SK-N-SH treated with all-trans-retinoic acid at 6 μM for 48 hours (cell line): ENCODE results near the gene SRGN.

Source experiments
- ATAC-seq: fragments of 200-7000 bp; cut with Tn5 transposase; 3 replicates; pipeline ENCODE4 v1.9.1; 2020; ENCODE audit warnings: mild to moderate bottlenecking, moderate library complexity
- ARNTL ChIP-seq: fragments of 450-650 bp; formaldehyde crosslinking; IDR thresholded peaks from 2 replicates; pipeline ENCODE4 v1.5.0; 2020; ENCODE audit warnings: low read depth, mild to moderate bottlenecking, moderate library complexity, borderline replicate concordance
- CSDC2 ChIP-seq: fragments of 250-450 bp; sonication (Bioruptor Pico); IDR thresholded peaks from 2 replicates; pipeline ENCODE4 v1.5.0; 2020; ENCODE audit warnings: mild to moderate bottlenecking, moderate library complexity
- GLIS3 ChIP-seq: fragments of 250-450 bp; sonication (Bioruptor Pico); IDR thresholded peaks from 2 replicates; pipeline ENCODE4 v1.5.0; 2020; ENCODE audit warnings: mild to moderate bottlenecking, moderate library complexity
- ISL1 ChIP-seq: fragments of 250-450 bp; sonication (Bioruptor Pico); IDR thresholded peaks from 2 replicates; pipeline ENCODE4 v2.1.2; 2022; ENCODE audit warnings: mild to moderate bottlenecking, moderate library complexity
- OSR1 ChIP-seq: fragments of 250-450 bp; sonication (Bioruptor Pico); IDR thresholded peaks from 2 replicates; pipeline ENCODE4 v1.8.0; 2022; ENCODE audit warnings: moderate library complexity, mild to moderate bottlenecking, inconsistent platforms
- PATZ1 ChIP-seq: fragments of 250-450 bp; sonication (Bioruptor Pico); IDR thresholded peaks from 2 replicates; pipeline ENCODE4 v1.8.0; 2020; ENCODE audit warnings: mild to moderate bottlenecking, moderate library complexity, borderline replicate concordance
- POU6F1 ChIP-seq: fragments of 250-450 bp; sonication (Bioruptor Pico); IDR thresholded peaks from 2 replicates; pipeline ENCODE4 v1.8.0; 2021; ENCODE audit warnings: low read depth, mild to moderate bottlenecking, moderate library complexity, borderline replicate concordance
- RARB ChIP-seq: fragments of 250-450 bp; sonication (Bioruptor Pico); IDR thresholded peaks from 2 replicates; pipeline ENCODE4 v1.8.0; 2021; ENCODE audit warnings: mild to moderate bottlenecking, moderate library complexity
- SNAI2 ChIP-seq: fragments of 250-450 bp; sonication (Bioruptor Pico); IDR thresholded peaks from 2 replicates; pipeline ENCODE4 v1.5.0; 2020; ENCODE audit warnings: mild to moderate bottlenecking, moderate library complexity
- TCF4 ChIP-seq: fragments of 250-450 bp; sonication (Bioruptor Pico); IDR thresholded peaks from 2 replicates; pipeline ENCODE4 v1.8.0; 2021; ENCODE audit warnings: mild to moderate bottlenecking, moderate library complexity, borderline replicate concordance
- ZC3H10 ChIP-seq: fragments of 250-450 bp; sonication (Bioruptor Pico); IDR thresholded peaks from 2 replicates; pipeline ENCODE4 v1.5.1; 2021; ENCODE audit warnings: mild to moderate bottlenecking, moderate library complexity
- ZFP3 ChIP-seq: fragments of 250-450 bp; sonication (Bioruptor Pico); IDR thresholded peaks from 2 replicates; pipeline ENCODE4 v1.5.0; 2020; ENCODE audit warnings: mild to moderate bottlenecking, moderate library complexity
- ZFP30 ChIP-seq: fragments of 450-650 bp; formaldehyde crosslinking; IDR thresholded peaks from 2 replicates; pipeline ENCODE4 v1.5.0; 2022; ENCODE audit warnings: mild to moderate bottlenecking, moderate library complexity
- ZNF70 ChIP-seq: fragments of 450-650 bp; formaldehyde crosslinking; IDR thresholded peaks from 2 replicates; pipeline ENCODE4 v1.5.0; 2020; ENCODE audit warnings: mild to moderate bottlenecking, moderate library complexity
- ZNF8 ChIP-seq: fragments of 450-650 bp; formaldehyde crosslinking; IDR thresholded peaks from 2 replicates; pipeline ENCODE4 v1.5.0; 2020; ENCODE audit warnings: mild to moderate bottlenecking, moderate library complexity
- TF ChIP-seq, protein P1 (sequence below): fragments of 250-450 bp; sonication (Bioruptor Pico); IDR thresholded peaks from 2 replicates; pipeline ENCODE4 v1.5.1; 2021; ENCODE audit warnings: mild to moderate bottlenecking, moderate library complexity
- TF ChIP-seq, protein P2 (sequence below): fragments of 250-450 bp; sonication (Bioruptor Pico); IDR thresholded peaks from 2 replicates; pipeline ENCODE4 v1.5.0; 2020; ENCODE audit warnings: mild to moderate bottlenecking, moderate library complexity

SRGN gene

GRCh38 chr10:69124563-69125268 is 36.8 kb downstream of the SRGN start:
- ATAC-seq: peak; percentile 24
- TF ChIP-seq OSR1 (CRISPR knock-in tag): no peak
- TF ChIP-seq TCF4 (CRISPR knock-in tag): no peak
- TF ChIP-seq POU6F1 (CRISPR knock-in tag): no peak
- no peak for TF ChIP-seq ZC3H10
- TF ChIP-seq, protein P1, sequence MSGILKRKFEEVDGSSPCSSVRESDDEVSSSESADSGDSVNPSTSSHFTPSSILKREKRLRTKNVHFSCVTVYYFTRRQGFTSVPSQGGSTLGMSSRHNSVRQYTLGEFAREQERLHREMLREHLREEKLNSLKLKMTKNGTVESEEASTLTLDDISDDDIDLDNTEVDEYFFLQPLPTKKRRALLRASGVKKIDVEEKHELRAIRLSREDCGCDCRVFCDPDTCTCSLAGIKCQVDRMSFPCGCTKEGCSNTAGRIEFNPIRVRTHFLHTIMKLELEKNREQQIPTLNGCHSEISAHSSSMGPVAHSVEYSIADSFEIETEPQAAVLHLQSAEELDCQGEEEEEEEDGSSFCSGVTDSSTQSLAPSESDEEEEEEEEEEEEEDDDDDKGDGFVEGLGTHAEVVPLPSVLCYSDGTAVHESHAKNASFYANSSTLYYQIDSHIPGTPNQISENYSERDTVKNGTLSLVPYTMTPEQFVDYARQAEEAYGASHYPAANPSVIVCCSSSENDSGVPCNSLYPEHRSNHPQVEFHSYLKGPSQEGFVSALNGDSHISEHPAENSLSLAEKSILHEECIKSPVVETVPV (CRISPR knock-in tag): no peak
- no peak for TF ChIP-seq ZNF8 (CRISPR knock-in tag)
- no peak for TF ChIP-seq PATZ1 (CRISPR knock-in tag)
- TF ChIP-seq RARB (CRISPR knock-in tag): no peak

DNA sequence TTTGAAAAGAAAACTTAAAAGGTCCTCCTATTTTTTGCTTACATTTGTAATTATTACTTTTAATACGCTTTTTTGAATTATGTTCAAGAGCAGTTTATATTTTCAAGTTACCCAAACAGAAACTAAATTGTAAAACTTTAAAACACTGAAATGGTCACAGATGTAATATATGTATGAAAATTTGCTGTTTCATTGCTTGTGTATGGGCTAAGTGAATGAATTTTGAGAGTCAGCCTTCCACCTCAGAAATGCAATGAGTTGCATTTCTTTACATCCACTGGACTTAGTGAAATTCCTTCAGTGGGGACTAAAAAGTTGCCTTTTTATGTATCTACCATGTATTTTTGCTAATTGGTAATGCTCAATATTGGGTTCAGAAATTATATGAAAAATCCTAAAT is 37.7 kb downstream of the SRGN start:
- ATAC-seq: no peak
- TF ChIP-seq ARNTL (CRISPR knock-in tag): no peak
- TF ChIP-seq ZFP3: no peak
- TF ChIP-seq CSDC2: no peak
- no peak for TF ChIP-seq ISL1
- TF ChIP-seq ZNF70 (CRISPR knock-in tag): no peak
- TF ChIP-seq ZFP30 (CRISPR knock-in tag): no peak
- TF ChIP-seq GLIS3 (CRISPR knock-in tag): no peak
- TF ChIP-seq, all 23 proteins: peak for 0

DNA sequence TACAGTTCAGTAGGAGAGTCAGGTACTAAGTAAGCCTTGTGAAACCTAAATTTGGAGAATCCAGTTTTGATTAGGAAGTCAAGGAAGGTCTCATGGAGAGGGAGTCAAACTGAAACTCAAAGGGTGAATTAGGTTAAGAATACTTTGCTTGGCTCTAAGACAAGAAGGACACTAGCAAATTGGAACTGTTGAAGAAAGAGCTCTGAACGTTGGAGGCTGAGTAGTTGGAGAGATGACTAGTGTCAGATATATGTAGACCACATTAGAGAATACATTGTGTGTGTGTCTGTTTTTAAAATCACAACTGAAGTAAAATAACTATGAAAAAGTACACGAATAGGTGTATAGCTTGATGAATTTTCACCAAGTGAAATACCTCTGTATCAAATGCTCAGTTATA is 42.3 kb downstream of the SRGN start:
- TF ChIP-seq ZNF70 (CRISPR knock-in tag): no peak
- TF ChIP-seq ZFP3: no peak
- no peak for TF ChIP-seq PATZ1 (CRISPR knock-in tag)
- TF ChIP-seq, protein P1 (CRISPR knock-in tag): no peak
- TF ChIP-seq, all 23 proteins: peak for 0

DNA sequence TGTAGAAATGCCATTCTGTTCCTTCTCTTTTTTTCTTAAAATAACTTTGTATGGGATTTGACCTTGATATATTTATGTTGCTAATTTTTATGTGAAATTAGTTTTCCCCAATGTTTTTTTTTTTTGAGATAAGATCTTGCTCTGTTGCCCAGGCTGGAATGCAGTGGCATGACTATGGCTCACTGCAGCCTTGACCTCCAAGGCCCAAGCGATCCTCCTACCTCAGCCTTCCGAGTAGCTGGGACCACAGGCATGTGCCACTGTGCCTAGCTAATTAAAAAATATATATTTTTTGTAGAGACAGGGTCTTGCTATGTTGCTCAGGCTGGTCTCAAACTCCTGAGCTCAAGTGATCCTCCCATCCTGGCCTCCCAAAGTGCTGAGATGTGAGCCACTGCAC is 52.1 kb downstream of the SRGN start:
- no peak for ATAC-seq
- no peak for TF ChIP-seq SNAI2 (CRISPR knock-in tag)
- TF ChIP-seq, protein P1 (CRISPR knock-in tag): no peak
- TF ChIP-seq ZNF70 (CRISPR knock-in tag): no peak
- no peak for TF ChIP-seq PATZ1 (CRISPR knock-in tag)
- TF ChIP-seq RARB (CRISPR knock-in tag): no peak
- TF ChIP-seq ZFP3: no peak
- TF ChIP-seq ZFP30 (CRISPR knock-in tag): no peak
- TF ChIP-seq, protein P2, sequence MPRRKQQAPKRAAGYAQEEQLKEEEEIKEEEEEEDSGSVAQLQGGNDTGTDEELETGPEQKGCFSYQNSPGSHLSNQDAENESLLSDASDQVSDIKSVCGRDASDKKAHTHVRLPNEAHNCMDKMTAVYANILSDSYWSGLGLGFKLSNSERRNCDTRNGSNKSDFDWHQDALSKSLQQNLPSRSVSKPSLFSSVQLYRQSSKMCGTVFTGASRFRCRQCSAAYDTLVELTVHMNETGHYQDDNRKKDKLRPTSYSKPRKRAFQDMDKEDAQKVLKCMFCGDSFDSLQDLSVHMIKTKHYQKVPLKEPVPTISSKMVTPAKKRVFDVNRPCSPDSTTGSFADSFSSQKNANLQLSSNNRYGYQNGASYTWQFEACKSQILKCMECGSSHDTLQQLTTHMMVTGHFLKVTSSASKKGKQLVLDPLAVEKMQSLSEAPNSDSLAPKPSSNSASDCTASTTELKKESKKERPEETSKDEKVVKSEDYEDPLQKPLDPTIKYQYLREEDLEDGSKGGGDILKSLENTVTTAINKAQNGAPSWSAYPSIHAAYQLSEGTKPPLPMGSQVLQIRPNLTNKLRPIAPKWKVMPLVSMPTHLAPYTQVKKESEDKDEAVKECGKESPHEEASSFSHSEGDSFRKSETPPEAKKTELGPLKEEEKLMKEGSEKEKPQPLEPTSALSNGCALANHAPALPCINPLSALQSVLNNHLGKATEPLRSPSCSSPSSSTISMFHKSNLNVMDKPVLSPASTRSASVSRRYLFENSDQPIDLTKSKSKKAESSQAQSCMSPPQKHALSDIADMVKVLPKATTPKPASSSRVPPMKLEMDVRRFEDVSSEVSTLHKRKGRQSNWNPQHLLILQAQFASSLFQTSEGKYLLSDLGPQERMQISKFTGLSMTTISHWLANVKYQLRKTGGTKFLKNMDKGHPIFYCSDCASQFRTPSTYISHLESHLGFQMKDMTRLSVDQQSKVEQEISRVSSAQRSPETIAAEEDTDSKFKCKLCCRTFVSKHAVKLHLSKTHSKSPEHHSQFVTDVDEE: no peak
- TF ChIP-seq OSR1 (CRISPR knock-in tag): no peak
- TF ChIP-seq GLIS3 (CRISPR knock-in tag): no peak
- TF ChIP-seq ZNF8 (CRISPR knock-in tag): no peak

More for the DNA sequence above, 42.3 kb downstream of the SRGN start:
- ATAC-seq: no peak
